ENCODE results near the gene KSR2.

- TF ChIP-seq POLR2A (IDR thresholded peaks at IDR 0.05; ENCODE audit: low read depth) (no peak), POLR2AphosphoS5 (IDR thresholded peaks at IDR 0.05) (no peak), CTCF (IDR thresholded peaks at IDR 0.05) (no peak)
Observed at GRCh38 chr12:117977373-117977772, 8.6 kb upstream of the KSR2 start.
